HG02852 (cell line): ENCODE data around the gene BCL2.

ENCODE experiments used
- ATAC-seq: cut with Tn5 transposase; IDR thresholded peaks from one replicate; pipeline ENCODE4 v1.9.1; 2021; ENCODE audit warnings: mild to moderate bottlenecking, moderate library complexity; ENCODE audit not compliant: unreplicated experiment

The BCL2 gene

DNA sequence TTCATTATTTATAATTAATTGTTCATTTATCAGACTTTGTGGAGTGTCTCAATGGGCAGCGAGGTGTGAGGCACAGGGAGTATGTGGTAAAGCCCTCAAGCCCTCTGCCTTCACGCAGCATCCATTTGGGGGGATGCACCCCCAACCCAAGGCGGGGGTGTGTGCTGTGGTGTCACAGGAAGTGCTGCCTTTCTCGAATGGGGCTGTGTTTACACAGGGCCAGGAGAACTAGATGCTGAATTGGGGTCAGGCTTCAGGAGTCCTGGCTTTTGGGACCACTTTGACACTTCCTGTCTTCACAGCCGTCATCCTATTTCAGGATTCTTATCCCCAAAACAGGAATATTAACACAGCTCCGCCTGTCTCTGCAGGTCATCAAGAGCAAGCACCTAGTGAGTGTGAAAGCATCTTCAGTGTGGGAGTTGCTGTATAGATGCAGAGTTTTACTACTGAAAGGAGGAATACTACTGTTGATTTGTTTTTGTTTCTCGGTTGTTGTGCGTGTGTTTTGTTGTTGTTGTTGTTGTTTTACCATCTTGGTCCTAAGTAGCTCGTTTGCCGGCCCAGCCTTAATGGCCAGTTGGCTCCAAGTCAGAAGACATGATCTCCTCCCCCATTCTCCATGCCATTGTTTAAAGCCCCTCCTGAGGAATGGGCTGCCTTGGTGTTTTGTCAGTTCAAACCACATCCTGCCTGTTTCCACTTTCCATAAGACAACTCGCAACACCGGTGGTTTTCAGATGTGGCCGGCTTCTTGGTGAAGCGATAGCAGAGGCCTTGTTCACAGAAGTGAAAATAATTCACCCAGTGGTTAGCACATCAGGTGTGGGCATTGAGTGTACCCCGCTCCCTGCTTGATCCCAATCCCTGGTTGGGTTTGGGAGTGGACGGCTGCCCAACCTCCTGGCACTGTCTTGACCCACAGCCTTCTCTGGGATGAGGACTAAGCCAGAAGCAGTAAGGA is 221.3 kb downstream of the BCL2 start:
- ATAC-seq = peak; percentile 80

DNA sequence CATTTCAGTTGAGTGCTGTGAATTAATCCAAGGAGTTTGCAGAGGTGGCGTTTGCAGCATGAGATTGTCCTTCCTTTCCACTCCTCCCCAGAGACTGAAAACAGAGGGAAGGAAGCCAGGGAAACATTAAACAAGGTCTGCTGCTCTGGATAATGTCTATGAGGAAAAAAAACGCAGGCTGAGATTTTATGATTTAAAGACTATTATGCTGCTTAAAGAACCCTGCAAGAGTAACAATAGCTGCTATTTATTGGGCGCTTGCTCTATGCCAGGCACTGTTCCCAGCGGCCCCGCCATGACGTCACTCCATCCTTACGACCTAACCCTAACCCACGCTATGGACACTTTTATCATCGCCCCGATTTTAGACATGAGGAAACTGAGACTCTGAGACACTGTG is 222.4 kb downstream of the BCL2 start:
- no peak for ATAC-seq

DNA sequence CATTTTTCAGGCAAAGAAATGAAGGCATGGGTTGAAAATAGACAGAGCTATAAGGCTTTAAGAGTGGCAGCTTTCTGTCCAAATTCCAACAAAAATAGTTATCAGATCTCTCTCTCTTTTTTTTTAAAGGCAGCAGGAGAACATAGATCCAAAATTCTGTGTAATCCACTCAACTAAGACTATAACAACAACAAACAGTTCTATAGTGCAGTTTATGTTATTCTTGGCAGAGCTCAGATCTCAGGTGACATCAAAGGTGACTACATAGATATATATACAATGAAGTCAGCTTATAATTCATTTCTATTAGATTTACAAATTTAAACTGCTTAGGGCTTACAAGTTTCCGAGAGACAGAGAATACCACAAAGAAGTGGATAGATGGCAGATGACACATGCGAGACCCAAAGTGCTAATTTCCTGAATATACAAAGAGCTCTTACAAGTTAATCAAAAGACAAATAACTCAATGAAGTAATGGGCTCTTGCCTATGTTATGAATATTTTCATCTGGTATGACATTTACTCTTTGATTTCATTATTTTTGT is 223.2 kb downstream of the BCL2 start:
- ATAC-seq = no peak

DNA sequence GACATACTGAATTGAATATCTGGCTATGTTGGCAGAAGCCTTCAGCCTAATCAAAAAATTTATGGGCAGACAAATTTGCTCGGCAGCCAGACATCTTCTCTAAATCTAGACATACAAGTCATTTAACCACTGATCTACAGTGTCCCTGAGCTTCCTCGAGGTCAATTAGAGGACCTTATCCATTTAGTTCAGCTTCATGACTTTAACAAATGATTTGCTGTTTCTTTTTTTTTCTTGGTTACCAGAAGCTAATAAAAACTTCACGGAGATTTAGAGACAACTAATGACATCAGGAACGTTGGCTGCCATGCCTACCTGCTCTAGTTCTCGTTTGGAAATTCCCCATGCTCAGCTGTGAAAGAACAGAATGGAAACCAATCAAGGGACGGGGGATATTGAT is 223.8 kb downstream of the BCL2 start:
- ATAC-seq = no peak

DNA sequence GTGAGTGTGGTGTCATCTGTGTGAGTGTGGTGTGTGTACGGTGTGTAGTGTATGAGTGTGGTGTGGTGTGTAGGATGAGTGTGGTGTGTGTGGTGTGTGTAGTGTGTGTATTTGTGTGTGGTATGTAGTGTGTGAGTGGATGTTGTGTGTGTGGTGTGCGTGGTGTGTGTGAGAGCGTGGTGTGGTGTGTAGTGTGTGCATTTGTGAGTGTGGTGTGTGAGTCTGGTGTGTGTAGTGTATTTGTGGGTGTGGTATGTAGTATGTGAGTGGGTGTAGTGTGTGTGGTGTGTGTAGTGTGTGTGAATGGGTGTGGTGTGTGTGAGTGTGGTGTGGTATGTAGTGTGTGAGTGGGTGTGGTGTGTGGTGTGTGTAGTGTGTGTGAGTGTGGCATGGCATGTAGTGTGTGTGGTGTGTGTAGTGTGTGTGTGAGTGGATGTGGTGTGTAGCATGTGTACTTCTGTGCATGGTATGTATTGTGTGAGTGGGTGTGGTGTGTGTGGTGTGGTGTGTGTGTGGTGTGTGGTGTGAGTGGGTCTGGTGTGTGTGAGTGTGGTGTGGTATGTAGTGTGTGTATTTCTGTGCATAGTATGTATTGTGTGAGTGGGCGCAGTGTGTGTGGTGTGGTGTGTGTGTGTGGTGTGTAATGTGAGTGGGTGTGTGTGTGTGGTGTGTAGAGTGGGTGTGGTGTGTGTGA is 227.8 kb downstream of the BCL2 start:
- no peak for ATAC-seq

DNA sequence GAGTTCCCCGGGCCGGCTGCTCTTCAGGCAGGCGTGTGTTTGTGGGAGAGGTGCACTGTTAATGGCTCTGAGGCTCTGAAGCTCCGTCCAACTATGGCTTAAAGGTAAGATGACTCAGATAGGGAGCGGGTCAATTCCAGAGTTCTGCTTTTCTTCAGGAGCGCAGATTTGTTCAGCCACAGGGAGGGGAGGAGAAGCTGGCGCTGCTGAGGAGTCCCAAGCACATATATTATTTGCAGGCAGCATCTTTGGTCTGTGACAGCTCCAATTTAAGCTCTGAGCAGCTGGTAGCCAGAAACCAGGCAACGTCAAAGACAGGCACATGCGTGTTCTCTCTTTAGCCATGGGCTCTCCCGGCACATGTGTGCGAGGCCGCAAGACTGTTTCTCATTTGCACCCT is 229.2 kb downstream of the BCL2 start:
- ATAC-seq = no peak

DNA sequence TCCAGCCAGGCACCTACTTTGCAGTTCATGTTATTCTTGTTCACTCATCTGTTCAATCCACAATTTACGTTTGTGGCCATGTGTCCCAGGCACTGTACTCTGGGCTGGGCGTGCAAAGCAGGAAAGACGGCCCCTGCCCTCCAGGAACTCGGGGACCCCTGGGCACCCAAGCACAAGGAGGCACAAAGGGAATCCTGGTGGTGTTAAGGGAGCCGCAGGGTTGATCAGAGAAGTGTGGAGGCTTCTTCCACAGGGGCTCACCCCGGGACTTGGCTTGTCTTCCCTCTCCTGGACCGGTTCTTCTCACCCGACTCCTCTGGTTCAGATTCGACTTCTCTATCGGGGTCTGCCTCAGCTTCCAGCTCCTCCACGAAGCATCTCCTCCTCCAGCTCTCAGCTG is 230.5 kb downstream of the BCL2 start:
- ATAC-seq = no peak

DNA sequence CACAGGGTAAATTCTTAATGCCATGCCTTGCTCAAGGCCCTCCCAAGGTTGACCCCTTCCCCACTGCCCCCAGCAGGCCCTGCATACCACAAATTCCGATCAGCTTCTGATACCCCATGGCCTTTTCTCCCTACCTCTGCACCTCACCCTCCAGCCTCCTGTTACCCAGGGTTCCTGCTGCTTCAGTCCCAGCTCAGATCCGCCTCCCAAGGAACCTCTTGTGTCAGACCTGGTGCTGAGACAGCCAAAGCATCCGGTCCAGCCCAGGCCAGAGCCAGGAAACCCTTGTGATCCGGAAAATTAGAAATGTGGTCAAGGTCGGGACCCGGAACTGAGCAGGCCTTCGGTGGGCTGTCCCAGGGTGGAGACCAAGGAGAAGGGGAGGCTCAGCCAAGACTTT is 231.3 kb downstream of the BCL2 start:
- no peak for ATAC-seq

DNA sequence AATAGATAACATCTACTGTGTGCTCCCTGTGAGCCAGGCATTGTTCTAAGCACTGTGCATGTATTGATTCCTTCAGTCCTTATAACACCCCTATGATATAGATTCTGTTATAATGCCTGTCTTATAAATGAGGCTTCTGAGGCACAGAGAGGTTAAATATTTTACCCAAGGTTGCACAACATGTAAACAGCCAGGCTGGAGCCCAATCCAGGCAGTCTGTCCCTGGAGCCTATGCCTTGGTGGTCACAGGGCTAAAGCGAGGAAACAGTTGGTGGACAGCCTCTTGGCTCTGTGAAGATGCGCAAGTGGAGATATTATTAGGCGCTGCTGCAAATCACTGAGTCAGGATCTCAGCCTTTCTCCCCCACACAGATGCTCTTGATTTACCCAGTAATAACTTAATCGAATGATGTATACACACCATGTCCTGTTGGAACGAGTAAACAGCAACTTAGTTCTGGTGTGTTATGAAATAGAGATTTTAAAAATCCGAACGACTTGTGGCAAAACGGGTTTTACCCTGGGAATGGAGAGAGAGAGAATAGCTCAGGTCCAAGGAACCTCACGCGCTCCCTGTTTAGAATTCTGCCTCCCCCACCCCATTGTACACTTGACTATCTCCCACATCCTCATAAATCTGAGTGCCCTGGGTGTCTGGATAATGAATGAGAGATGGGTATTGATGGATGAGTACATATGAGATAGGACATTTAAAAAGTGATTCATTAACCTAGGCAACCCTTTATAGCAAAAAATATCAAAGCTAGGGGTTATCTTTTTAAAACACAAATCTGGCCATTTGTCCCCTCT is 231.9 kb downstream of the BCL2 start:
- no peak for ATAC-seq

DNA sequence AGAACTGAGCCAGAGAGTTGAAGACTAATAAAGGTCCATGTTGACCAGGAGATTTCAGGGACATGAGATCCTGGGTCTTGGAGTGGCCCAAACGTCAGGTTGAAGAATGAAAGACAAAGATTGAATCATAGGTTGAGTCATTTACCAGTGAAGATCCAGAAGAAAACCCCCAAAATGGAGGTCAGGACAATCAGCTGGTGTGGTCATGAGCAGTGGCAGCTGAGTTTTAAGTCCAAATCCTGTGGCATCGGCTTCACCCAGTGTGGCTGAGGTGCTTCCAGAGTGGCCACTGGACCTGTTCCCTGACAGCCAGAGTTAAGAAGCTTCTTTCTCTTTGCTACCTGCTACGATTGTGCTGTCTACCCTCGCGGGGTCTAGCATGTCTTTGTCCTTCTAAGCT is 234.0 kb downstream of the BCL2 start:
- ATAC-seq = no peak

DNA sequence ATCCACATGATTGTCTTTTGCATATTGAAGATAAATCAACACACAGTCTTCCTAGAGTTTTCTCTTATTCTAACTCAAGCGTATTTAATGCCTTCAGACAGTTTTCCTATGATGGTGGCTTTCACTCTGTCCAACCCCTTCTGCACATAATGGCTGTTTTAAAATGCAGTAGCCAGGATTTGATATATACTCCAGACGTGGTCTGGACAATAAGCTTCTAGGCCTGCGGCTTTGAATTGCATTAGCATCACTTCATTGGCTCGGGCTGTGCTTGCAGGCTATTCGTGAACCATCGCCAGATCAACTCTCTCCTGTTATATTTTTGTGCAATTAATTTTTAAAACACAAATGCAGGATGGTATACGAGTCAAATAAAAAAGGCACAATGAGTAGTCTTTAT is 235.3 kb downstream of the BCL2 start:
- no peak for ATAC-seq

DNA sequence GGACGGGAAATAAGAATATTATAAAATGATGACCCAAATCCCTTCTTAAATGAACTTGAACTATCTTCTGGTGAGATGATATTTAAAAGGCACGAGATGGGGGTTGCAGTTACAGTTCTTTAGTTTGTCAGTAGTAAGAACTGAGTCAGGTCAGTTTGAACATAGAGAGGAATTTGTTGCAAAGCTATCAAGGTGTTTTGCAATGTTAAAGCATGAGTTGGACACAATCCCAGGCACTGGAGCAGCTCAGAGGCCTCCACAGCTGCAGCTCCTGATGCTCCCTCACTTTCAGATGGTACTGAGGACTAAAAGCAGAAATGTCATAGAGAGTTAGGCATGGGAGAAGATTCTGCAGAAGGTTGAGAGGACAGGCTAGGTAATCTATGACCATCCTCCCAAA is 236.0 kb downstream of the BCL2 start:
- no peak for ATAC-seq

DNA sequence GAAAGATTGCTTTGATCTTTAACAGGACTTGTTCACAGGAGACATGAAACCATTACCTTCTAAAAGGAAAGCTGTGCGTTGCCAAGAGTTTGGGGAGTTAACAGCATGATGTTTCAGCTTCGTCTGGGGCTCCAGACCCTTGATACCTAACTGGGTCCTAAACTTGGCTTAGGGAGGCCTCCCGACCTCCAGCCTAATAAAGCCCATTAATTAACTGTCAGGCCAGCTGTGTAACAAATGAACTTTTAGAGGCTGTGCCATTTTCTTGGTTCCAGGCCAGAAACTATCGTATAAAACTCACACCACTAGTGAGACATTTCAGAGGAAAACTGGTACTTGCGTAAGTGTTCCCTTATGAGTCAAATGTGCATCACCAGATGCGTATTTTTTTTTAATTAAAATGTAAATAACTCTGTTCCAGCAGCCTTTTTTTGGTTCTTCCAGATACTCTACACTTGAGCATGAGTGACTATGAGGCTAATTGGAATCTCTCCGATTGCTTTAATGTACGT is 236.5 kb downstream of the BCL2 start:
- no peak for ATAC-seq

DNA sequence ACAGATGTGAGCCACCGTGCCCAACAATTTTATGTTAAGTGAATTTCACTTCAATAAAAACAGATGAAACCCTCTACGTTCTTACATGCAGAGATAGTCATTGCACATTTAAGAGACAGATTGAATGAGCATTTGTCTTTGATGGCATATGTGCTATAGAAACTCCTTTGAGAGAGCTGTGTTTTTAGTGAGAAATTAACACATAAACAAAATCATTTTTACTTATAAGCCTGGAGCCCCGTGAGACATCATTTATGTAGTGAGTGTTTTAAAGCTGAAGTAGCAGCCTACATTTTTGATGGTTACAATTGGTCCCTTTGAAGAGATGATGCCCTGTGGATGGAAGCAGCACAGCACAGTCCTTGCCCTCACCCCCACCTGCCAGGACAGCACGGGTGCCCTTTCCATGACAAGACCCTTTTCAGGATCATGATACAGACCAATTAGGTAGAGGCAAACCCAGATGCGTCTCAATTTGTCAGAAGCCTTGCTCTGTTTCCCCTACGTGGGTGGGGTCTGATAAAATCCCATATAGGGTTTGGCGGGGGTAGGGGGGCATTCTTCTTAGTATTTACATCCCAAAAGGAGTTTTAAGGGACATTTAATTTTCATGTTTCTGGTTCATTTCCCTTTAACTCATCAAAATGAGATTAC is 237.1 kb downstream of the BCL2 start:
- no peak for ATAC-seq

DNA sequence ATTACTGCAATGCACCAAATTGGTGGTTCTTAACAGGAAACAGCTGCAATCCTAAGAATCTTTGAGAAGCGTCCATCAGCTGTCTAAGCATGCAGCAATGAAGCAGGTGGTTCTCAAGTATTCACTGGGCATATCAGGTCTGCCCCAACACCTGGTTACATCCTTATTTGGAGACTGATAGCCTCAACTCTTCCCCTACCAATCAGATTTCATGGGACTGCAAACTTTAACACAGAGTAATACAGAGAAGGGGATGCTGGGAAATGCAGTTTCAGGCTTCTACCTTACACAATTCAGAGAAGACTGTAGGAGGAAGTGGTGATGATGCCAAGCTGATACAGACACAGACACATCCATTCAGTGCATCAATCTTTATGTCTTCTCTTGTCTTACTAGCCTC is 240.5 kb downstream of the BCL2 start:
- peak; percentile 44 for ATAC-seq

DNA sequence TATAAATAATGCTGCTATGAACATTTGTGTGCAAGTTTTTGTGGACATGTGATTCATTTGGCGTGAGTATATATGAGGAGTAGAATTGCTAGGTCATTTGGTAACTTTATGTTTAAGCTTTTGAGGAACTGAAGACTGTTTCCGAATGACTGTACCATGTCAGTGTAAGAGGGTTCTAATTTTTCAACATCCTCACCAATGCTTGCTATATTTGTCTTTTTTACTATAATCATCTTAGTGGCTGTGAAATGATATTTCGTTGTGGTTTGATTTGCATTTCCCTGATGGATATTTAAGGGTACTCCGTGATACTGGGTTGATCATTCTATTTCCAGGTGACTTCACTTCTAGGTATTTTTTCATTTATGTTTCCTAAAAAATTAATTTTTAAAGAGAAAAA is 241.1 kb downstream of the BCL2 start:
- ATAC-seq = peak; percentile 89

DNA sequence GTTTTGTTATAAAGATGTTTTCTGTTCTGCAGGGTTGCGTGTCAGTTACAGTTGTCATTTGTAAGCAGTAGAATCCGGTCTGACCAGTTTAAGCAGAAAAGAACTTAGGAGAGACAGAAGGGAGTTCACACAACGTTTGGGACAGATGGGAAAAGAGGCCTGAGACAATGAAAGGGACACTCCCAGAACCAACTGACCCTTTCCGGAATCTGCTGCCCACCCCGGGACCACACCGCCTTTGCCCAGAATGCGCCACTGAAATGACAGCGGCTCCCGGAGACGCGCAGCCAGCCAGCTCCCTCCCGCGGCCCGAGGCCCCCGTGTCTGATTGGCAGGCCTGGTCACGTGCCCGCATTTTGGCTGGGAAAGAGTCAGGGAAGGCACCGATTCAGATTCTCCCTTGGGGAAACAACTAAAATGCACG is 244.6 kb downstream of the BCL2 start:
- peak; percentile 26 for ATAC-seq

DNA sequence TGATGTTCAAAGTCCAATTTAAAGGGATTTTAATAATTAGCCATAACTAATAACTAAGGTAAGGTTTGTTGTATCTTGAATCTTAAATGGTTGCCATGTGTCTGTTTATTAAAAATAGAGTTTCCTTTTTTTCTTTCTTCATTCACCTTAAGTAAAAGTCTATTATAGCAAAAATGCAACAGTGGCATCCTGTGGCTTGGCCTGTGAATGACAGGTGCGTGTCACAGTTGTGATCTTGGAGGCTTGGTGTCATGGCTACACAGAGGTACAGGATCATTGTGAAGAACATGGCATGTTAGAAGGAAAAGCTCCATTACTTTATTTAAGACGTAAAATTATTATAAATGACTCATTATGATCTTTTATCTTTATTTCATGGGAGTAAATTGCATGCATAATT is 246.1 kb downstream of the BCL2 start:
- no peak for ATAC-seq
